ENCODE data around the gene GPS1.

Gene GPS1

DNA sequence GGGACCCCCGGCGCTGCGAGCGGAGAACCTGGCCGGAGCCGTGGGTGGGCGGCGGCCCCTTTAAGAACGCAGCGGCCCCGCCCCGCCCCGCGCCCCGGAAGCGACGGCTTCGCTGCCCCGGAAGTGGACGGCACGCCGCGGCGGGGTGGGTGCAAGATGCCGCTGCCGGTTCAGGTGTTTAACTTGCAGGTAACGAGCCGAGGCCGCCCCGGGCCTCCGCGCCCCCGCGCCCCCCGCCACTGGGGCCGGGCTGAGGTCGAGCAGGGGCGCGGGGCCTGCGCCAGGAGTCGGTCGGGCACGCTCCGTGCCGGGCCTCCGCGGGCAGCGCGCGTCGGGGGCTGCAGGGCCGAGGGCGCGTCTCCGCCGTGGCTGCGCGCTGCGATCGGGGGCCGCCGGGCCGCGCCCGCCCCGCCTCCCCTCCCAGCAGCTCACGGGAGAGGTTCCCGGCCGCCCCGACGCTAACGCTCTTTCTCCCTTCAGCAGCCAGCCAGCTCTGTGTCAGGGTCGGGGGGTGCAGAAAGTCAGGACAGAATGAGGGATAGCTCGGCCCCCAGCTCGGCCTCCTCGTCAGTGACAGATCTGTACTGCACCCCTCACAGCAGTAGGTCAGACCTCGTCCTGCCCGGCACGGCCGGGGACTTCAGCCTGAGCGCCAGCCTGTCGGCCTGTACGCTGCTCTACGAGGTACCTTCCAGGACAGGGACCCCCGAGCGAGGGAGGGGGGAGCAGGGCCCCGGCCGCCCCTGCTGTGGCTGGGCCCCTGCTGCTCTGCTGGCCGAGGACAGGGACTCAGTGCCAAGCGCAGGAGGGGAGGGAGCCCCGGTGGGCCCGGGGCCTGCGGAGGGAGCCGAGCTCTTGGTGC is at the start of gene GPS1, which contains the start of gene RFNG:
Gene GPS1, plus strand, starts transcription at position 123 of the 862 bp plus-strand sequence. Its CDS starts 34 bp downstream, at position 157.
Gene RFNG, minus strand, starts transcription at position 36 of the 862 bp plus-strand sequence. CDS start 45 bp downstream, outside the sequence.
- DNase-seq, result peak; percentile 73

DNA sequence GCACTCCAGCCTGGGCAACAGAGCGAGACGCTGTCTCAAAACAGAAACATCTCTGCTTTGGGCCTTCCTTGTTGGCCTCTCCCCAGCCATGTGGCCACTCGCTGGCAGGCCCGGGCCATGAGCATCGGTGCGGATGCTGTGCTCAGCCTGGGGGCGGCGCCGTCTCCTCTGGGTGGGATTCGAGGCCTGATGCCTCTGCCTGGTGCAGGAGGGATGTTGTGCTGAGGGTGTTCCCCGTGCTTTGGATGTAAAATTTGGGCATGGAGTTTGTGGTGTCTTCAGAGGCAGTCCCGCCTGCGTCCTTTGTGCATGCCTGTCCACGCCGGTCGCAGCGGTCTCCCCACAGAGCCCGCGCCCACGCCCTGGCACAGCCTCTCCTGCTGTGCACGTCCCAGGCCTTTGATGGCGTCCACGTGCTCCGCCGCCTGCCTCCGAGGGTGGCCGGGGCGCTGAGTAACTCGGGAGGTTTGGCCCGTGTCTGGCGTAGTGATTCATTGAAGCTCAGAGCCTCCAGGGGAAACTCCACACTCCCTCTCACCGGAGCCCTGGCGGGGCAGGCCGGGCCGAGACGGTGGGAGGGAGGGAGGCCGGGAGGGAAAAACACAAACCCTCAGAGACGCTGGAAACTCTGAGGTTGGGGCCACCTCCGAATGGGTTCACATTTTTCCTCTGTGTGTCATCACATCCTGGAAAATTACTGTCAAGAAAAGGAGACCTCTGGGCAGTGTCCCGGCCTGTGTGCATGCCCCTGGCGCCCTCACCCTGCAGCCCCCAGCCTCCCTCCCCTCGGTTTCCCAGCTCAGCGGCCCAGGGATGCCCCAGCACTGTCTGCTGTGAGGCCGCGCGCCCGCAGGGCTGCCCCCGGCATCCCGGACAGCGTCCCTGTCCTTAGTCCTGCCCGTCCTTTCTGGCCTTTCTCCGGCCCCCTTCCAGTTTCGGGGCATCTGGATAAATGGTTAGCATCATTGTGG is 48.0 kb upstream of the GPS1 start:
- DNase-seq, result no peak

DNA sequence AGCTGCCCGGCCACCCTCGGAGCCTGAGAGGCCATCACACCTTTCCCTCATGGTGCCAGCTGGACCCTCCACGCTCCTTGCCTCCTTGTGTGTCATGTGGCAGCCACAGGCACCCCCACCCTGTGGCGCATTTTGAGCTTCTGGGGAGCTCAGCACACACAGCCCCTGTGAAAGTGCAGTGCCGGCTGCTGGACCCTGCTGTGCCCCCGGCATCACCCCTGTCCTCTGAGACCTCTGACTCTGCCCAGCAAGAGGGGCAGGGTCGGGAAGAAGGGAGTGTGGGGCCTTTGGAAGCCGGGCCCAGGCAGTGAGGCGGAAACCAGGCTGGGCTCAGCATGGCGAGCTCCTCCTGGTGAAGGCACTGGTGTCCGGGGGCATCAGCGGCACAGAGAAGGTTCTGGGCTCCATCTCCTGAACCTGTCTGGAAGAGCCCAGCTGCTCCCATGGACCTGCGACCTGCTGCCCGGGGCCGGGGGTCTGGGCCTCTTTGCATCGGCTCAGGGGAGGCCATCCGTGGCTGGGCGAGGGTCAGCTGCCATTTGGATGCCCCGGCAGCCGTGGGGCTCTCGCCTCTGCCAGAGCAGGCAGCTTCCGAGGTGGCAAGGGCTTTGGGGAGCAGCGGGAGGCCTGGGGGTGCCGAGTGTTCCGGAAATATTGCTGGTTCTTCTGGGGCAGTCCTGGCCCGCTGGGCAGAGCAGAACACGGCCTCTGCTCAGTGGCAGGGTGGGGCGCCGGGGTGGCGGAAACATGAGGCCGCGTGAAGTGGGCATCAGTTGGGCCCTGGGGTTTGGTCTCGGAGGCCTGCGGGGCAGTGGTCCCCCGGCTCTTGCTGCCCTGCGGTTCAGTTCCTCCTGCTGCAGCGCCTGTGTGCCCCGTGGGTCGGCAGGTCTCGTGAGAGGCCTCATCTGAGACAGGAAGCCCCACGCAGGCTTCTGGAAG is 46.9 kb upstream of the GPS1 start:
- no peak for DNase-seq

DNA sequence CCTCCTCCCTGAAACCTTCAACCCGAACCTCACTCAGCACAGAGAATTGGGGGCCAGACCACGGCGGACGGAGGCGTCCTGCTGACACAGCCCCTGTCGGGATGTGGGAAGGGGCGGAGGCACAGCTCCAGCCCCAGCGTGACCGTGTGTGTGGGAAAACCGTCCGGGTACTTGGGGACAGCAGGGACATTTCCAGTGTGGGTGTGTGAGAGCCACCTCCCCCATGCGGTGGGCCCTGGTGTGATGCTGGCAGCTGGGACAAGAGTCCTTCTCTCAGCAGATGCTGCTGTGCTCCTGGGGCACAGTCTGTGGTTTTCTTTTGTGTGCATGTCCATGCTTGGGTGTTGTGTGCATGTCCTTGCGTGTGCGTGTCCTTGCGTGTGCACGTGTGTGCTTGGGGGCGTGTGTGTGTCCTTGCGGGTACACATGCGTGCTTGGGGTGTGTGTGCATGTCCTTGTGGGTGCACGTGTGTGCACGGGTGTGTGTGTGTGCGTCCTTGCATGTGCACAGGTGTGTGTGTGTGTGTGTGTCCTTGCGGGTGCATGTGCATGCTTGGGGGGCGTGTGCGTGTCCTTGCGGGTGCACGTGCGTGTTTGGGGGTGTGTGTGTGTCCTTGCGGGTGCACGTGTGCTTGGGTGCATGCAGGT is 45.9 kb upstream of the GPS1 start:
- no peak for DNase-seq

DNA sequence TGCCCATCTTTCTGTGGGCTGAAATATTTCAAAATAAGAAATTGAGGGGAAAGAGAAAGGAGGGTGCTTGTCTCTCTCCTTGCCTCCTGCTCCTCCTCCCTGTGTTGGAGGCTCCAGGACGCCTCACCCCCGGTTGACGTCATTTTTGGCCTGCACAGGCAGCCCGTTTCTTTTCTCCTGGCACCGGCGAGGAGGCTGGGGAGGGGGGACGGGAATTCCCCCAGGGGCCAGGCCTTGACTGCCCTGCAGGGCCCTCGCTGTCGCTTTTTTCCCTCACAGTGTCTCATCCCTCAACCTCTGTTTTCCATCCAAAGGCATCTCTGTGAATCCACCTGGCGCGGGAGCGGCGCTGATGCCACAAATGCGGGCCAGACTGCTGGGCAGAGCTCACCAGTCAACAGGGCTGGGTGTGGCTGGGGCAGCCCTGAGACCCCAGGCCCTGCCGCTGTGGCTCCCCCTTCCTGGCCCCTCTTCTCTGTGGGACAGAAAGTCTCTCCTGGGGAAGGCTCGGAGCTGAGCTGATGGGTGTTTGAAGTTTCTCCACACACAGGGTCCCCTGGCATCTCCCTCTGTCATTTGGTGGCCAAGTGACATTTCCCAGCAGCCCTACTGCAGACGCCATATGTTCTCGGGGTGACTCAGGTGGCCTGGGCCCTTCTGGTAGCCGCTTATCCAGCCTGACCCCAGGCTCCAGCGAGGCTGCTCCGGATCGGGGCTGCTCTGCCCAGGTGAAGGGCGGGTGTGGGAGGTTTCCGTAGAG is 45.0 kb upstream of the GPS1 start:
- no peak for DNase-seq

DNA sequence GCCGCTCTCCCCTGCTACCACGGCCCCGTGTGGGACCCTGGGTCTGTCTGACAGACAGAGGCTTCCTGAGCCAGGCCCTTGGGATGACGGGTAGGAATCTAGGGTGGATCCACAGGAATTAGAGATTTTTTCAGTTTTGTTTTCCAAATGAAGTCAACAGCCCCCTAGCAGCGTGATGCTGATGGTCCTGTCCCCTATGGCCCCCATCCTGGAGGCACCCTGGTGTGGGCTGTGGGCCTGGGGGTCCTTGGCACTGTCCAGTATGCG is 44.5 kb upstream of the GPS1 start:
- no peak for DNase-seq

DNA sequence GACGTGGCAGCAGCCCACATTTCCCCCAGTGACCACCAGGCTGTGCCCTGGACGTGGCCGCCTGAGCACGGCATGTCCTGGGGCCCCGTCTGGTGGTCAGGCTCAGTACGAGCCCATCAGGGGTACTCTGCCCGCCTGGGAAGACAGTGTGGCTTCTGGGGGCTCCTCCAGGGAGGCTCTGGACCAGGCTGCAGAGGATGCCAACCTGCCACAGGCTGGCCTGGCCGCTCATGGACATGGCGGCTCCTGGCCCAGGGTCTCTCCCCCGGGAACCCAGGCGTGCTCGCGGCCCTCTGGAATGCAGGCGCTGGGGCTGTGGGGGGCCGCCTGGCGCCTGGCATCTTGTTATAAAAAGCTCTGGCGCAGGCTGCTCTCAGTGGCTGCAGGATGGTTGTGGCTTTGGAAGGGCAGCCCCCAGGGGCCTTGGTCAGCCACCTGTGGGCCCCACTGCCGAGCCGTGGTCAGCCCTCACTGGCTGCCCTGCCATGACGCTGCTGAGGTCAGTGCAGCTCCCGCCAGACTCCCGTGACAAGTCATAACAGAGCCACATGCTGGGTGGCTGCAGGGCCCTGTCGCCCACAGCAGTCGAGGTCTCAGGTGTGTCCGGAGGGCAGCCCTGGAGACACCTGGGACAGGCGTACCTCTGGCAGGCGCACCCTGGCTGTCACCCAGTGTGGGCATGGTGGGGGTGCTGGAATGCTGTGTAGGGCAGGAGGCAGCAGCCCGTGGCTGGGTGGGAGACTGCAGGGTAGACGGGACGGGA is 44.0 kb upstream of the GPS1 start:
- DNase-seq, result no peak

DNA sequence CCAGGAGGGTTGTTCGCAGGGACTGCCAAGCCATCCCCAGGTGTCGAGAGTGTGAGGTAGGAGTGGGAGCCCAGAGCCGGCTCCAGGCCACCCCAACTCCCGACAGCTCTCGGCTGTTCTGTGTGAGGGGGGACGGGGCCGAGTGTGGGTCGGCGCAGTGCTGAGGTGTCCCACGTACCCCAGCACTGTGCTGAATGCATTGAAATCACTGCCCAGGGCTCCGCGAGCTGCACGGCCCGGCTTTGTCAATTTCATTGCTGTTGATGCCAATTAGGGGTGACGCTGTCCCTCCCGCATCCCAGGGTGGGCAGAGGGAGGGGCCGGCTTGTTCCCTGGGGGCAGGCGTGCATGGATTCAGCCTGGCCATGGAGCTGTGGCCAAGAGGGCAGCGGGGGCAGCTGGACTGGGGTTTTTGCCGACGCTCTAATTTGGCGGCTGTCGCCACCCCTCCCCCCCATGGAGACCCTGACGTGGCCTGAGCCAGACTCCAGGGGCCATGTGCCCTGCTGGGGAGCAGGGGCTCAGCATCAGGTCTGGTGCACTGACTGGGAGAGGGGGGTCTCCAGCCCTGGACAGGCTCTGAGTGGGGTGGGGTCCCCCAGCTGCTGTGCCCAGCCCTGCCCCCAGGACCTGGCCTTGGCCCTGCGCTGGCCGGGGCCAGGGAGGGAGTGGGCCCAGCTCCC is 43.3 kb upstream of the GPS1 start:
- DNase-seq, result no peak

DNA sequence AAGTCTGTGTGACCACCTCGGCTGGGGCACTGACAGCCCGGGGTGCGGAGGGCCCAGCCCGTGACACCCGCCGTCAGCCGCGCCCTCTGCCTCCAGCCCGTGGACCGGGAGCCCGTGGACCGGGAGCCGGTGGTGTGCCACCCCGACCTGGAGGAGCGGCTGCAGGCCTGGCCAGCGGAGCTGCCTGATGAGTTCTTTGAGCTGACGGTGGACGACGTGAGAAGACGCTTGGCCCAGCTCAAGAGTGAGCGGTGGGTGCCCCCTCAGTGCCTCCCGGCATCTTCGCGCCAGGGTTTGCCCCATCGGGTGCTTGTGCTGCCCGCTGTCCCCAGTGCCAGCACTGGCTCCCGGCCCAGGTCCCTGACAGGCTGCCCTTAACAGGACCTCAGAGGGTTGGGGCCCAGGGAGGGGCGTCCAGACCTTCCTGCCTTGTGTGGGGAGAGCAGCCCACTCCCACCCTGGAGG is 42.7 kb upstream of the GPS1 start:
- DNase-seq, result no peak

DNA sequence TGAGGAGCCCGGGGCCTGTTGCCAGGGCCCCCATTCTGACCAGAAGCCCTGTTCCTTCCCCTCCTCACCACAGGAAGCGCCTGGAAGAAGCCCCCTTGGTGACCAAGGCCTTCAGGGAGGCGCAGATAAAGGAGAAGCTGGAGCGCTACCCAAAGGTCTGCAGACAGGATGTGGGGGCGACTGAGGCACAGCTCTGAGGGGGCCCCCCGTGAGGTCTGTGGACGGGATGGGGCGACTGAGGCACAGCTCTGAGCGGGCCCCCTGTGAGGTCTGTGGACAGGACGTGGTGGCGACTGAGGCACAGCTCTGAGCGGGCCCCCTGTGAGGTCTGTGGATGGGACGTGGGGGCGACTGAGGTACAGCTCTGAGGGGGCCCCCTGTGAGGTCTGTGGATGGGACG is 42.3 kb upstream of the GPS1 start:
- no peak for DNase-seq

DNA sequence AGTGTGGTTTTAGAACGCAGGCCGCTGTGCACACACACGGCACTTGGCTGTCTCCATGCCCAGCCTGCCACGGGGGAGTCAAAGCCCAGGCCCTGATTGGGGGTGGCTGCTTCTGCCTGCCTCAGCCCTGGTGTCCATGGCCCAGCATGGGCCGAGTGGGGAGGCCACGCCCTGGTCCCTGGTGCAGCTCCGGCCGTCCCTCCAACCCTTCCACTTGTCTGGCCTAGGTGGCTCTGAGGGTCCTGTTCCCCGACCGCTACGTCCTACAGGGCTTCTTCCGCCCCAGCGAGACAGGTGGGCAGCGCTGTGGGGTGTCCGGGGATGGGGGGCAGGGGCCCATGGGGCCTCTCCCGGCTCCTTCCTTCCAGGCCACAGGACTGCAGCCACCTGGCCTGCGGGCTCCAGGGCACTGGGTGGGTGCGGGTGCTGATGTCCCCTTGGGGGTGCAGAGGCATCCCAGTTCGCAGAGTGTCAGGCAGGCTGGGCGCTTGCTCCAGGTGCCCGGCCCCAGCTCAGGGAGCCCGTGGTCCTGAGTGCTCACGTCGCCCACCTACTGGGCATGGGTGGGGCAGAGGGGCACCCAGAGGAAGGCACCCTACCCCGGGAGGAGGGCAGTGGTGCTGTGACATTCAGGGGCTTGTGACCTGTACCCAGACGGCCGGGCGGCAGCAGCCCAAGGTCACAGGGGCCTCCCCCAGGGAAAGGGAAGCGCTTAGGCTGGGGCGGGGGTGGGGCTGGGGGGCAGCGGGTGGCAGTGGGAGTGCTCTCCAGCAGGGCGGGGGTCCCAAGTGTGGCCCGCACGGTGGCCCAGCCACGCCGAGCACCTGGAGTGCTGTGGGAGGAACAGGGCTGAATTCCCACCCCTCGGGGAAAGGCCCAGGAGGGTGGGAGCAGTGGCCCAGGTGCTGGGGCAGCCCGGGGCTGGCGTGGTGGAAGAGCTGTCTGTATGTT is 40.8 kb upstream of the GPS1 start:
- no peak for DNase-seq

DNA sequence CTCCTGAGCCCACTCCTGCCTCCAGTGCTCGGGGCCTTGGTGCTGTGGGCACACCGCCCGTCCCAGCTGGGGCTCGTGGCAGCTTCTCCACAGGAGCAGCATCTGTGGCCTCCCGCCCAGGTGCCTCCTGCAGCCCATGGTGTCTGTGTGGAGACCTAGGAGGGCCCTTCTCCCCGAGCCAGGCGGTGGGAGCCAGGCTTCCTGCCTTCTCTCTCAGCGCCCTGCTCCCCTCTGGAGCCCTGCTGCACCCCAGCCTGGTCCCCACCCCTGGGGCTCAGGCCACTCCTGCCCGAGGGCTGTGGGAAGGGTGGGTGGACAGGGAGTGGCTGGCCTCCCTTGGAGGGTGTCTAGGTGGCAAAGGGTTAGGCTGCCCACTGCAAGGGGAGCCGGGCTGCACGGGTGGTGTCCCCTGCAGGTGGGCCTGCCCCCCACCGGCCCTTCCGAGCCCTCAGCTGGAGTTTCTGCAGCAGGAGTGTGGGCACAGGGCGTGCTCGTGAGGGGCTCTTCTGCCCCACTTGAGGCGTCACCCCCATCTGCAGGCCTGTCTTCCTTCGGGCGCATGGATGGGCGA is 40.0 kb upstream of the GPS1 start:
- DNase-seq, result no peak

DNA sequence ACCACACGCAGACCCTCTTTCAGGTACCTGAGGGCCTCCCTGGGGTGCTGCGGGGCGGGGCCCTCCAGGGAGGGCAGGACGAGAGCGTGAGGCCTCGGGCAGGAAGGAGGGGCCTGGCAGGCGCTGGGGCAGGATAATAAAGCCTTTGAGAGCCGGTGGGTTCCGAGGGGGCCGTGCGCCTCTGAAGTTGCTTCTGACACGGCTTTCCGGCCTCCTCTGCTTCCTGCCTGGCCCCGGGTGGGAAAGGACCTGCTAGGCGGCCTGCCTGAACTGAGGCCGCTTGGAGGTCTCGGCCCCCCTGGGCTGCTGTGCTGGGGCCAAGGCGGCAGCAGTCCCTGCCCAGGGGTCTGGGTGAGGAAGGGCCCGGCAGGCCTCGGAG is 39.4 kb upstream of the GPS1 start:
- no peak for DNase-seq

DNA sequence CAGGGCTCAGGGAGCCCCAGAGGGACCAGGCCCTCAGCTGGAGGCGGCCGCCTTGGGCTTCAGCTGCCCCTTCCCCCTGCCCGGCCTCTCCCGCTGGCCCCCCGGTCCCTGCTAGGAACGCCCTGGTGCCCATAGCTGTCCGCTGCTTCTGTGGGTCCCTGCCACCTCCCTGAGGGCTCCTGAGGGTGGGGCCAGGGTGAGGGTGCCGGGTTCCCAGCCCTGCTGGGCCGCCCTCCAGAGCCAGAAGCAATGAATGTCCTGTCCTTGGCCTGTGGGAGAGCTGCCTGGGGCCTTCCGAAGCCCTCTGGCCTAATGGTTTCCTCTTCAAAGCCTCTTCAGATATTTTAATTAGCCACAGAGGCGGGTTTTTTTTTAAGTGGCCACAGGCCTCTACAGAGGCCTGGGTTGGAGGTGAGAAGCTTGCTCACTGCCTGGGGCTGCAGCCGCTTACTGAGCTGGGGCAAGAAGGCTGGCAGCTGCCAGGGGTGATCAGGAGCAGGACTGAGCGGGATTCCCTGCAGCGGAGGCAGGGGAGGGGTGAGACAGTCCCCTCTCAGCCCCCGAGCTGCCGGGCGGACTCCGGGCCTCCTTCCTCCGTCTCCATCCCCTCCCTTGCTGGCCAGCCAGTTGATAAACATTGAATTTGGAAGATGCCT is 38.9 kb upstream of the GPS1 start:
- DNase-seq, result peak; percentile 53

DNA sequence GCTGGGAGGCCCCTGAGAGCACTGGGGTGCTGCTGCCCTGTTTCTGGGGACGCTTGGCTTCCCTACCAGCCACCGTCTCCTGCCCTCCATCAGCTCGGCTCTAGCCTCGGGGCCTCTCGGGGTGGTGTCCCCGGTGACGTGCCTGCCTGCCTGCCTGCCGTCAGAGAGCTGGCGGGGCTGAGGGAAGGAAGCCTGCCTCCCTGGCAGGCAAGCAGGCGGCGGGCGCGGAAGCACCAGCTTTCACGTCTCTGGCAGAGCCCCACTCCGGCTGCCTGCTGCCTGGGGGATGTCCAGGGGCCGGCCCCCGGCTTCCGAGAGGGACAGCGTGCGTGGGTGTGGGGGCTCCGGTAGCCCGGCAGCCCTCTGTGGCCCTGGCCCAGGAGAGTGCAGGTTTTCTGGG is 38.4 kb upstream of the GPS1 start:
- no peak for DNase-seq

DNA sequence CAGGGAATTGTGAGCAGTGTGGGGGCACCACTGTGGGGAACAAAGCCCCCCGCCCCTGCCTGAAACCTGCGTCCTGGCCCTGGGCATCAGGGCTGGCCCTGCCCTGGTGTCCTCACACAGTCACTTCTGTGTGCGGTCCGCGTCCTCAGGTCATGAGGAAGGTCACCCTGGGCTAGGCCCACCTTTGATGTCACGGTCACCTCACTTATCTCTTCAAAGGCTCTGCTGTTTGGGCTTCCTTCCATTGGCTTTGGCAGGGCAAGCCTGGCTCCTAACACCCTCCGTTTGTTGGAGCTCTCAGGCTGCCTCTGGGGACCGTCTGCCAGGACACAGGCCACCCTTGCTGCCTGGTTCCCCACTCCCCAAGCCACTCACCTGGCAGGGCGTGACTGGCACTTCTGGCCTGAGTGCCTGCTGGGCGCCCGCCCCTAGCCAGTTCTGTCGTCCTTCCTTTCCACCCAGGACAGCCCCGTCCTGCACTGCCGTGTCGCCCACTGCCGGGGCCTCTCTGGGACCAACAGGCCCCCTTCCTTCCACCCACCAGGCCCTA is 37.9 kb upstream of the GPS1 start:
- no peak for DNase-seq

DNA sequence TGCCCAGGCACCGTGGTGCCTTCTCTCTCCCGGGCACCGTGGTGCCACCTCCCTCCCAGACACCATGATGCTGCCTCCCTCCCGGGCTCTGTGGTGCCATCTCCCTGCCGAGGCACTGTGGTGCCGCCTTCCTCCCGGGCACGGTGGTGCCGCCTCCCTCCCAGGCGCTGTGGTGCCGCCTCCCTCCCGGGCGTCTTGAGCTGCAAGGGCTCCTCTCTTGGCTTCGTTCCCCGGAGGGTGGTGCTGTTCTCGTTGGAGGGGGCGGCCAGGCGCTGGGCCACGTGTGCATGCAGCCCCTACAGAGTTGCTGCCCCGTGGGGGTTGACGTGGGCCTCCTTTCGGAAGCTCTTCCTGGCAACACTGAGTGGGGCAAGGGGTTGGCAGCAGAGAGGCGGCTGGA is 37.3 kb upstream of the GPS1 start:
- DNase-seq, result peak; percentile 43

DNA sequence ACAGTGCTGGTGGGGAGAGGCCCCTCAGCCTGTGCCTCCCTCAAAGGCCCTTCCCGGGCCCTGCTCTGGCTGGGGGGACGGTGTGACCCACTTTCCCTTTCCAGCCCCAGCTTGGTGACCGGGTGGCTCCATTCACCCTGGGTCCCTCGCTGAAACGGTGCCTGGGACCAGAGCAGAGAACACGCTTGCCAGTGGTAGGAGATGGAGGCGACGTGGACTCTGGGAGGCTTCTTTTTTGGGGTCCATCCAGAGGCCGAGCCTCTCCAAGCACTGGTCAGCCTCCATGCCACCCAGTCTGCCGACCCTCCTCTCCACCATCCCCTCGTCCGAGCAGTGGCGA is 36.8 kb upstream of the GPS1 start:
- DNase-seq, result no peak
